ENCODE measurements around the gene CACNA1I. TPM values are rescaled to one million over a fixed set of nuclear protein-coding genes. Genes with fewer than 3 reads are reported as not detected.
"Not testable (repeated sequence)": the region's sequence is repeated elsewhere in the genome, so short reads cannot be mapped to it uniquely, and the experiment has no call there.

CACNA1I gene
- polyA plus RNA-seq, 1 donor, result 0.04 TPM

DNA sequence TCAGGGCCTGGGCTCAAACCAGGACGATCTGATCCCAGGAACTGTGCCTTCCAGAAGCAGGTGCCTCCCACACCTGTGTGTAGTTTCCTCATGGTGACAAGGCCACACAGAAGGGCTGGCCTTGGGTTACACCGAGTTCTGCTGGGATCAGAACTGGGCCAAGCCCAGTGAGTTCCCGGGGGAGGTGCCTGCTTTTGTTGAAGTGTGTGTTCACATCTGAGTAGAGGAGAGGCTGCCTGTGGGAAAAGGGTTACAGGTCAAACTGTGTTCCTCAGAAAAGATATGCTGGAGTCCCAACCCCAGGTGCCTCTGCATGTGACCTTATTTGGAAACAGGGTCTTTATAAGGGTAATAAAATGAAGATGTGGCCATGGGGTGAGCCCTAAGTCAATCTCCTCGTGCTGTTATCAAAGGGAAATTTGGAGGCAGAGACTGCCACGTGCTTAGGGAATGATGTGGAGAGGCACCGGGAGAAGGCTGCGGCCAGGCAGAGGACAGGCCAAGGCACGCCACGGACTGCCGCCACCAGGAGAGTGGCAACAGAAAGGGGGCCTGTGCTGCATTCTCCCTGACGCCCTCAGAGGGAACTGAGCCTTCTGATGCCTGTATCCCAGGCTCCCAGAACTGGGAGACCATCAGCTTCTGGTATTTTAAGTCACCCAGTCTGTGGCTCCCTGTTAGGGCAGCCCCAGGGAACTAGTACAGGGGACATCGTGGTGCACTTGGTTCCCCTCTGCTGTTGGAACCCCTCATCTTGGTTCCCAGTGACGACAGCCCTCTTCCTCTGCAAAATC, 158.8 kb downstream of the CACNA1I start:
- WGBS (ENCODE audit: insufficient coverage, low lambda C conversion rate), result no CpG with 5 or more reads among the region's 13 CpGs
- Histone ChIP-seq H3K9me3 (ENCODE audit: control insufficient read depth, low read depth, low read length) (no peaks in the 10 kb centered on the region), H3K36me3 (ENCODE audit: control insufficient read depth, insufficient read depth, low read length) (no peaks in the 10 kb centered on the region), H3K27ac (ENCODE audit: low read length) (no peak overlapping the region), H3K4me3 (ENCODE audit: low read length) (no peak overlapping the region), H3K27me3 (ENCODE audit: control insufficient read depth, insufficient read depth, low read length) (peaks cover 2% of the 10 kb centered on the region), H3K4me1 (ENCODE audit: control insufficient read depth, insufficient read depth, low read length) (peaks cover 6% of the 10 kb centered on the region)
- no peak for DNase-seq

- H3K27me3 ChIP-seq (ENCODE audit: control insufficient read depth, insufficient read depth, low read length), result peaks cover 2% of the 10 kb centered on the region
- WGBS (ENCODE audit: insufficient coverage, low lambda C conversion rate), result no CpG with 5 or more reads among the region's 5 CpGs
- no peaks in the 10 kb centered on the region for H3K36me3 ChIP-seq (ENCODE audit: control insufficient read depth, insufficient read depth, low read length)
- H3K9me3 ChIP-seq (ENCODE audit: control insufficient read depth, low read depth, low read length), result no peaks in the 10 kb centered on the region
- H3K4me3 ChIP-seq (ENCODE audit: low read length), result no peak overlapping the region
- no peaks in the 10 kb centered on the region for H3K4me1 ChIP-seq (ENCODE audit: control insufficient read depth, insufficient read depth, low read length)
- no peak overlapping the region for H3K27ac ChIP-seq (ENCODE audit: low read length)
- no peak for DNase-seq
Observed at GRCh38 chr22:39731481-39731880, 160.9 kb downstream of the CACNA1I start.

GRCh38 chr22:39731881-39732555, 161.5 kb downstream of the CACNA1I start:
- no peaks in the 10 kb centered on the region for H3K9me3 ChIP-seq (ENCODE audit: control insufficient read depth, low read depth, low read length)
- H3K27ac ChIP-seq (ENCODE audit: low read length), result no peak overlapping the region
- no peak overlapping the region for H3K4me3 ChIP-seq (ENCODE audit: low read length)
- no peaks in the 10 kb centered on the region for H3K4me1 ChIP-seq (ENCODE audit: control insufficient read depth, insufficient read depth, low read length)
- no peak for DNase-seq
- no CpG with 5 or more reads among the region's 12 CpGs for WGBS (ENCODE audit: insufficient coverage, low lambda C conversion rate)
- H3K36me3 ChIP-seq (ENCODE audit: control insufficient read depth, insufficient read depth, low read length), result no peaks in the 10 kb centered on the region
- H3K27me3 ChIP-seq (ENCODE audit: control insufficient read depth, insufficient read depth, low read length), result peaks cover 2% of the 10 kb centered on the region

DNA sequence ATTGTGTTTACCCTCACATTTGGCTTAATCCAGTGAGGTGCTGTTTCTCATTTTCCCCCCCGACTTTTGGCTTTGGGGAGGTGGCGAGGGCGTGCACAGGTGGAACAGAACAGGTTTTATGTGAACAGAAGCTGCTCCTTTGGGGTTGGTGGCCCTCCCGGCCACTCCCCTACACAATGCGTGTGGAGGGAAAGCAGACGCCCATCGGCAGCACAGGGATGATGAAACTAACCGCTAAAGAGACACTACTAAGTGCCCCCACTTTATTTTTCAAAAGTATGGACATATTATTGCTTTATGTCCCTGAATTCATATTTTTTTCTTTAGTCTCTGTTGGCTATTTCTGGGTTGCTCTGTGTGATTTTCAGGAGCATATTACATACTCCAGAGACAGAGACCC, 162.1 kb downstream of the CACNA1I start:
- H3K27ac ChIP-seq (ENCODE audit: low read length), result no peak overlapping the region
- no peak for DNase-seq
- H3K4me1 ChIP-seq (ENCODE audit: control insufficient read depth, insufficient read depth, low read length), result no peaks in the 10 kb centered on the region
- WGBS (ENCODE audit: insufficient coverage, low lambda C conversion rate), result no CpG with 5 or more reads among the region's 8 CpGs
- no peaks in the 10 kb centered on the region for H3K36me3 ChIP-seq (ENCODE audit: control insufficient read depth, insufficient read depth, low read length)
- peaks cover 2% of the 10 kb centered on the region for H3K27me3 ChIP-seq (ENCODE audit: control insufficient read depth, insufficient read depth, low read length)
- H3K4me3 ChIP-seq (ENCODE audit: low read length), result no peak overlapping the region
- H3K9me3 ChIP-seq (ENCODE audit: control insufficient read depth, low read depth, low read length), result no peaks in the 10 kb centered on the region

DNA sequence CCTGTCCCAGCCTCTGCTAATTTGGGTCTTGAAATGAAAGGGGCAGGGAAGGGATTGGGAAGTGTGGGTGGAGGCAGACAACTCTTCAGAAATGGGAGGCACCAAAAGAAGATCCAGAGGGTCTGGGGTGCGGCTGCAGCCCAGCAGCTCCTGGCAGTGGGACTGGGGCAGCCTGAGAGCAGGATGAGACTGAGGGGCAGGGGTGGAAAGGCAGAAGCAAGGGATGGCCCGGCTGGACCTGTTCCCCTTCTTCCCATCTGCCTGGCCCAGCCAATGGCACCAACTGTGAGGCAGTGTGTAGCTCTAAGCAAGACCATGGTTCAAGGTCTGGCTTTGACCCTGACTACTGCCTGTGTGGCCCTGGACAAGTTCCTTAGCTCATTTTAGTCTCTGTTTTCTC, 162.6 kb downstream of the CACNA1I start:
- Histone ChIP-seq H3K27me3 (ENCODE audit: control insufficient read depth, insufficient read depth, low read length) (peaks cover 1% of the 10 kb centered on the region), H3K4me1 (ENCODE audit: control insufficient read depth, insufficient read depth, low read length) (no peaks in the 10 kb centered on the region), H3K27ac (ENCODE audit: low read length) (no peak overlapping the region), H3K36me3 (ENCODE audit: control insufficient read depth, insufficient read depth, low read length) (no peaks in the 10 kb centered on the region), H3K4me3 (ENCODE audit: low read length) (no peak overlapping the region), H3K9me3 (ENCODE audit: control insufficient read depth, low read depth, low read length) (no peaks in the 10 kb centered on the region)
- DNase-seq, result no peak
- WGBS (ENCODE audit: insufficient coverage, low lambda C conversion rate), result no CpG with 5 or more reads among the region's 2 CpGs

GRCh38 chr22:39734046-39734445, 163.5 kb downstream of the CACNA1I start:
- no CpG with 5 or more reads among the region's 1 CpG for WGBS (ENCODE audit: insufficient coverage, low lambda C conversion rate)
- not testable (repeated sequence) for H3K4me3 ChIP-seq (ENCODE audit: low read length); H3K27ac ChIP-seq (ENCODE audit: low read length); H3K36me3 ChIP-seq (ENCODE audit: control insufficient read depth, insufficient read depth, low read length); H3K27me3 ChIP-seq (ENCODE audit: control insufficient read depth, insufficient read depth, low read length); DNase-seq; H3K9me3 ChIP-seq (ENCODE audit: control insufficient read depth, low read depth, low read length); H3K4me1 ChIP-seq (ENCODE audit: control insufficient read depth, insufficient read depth, low read length)

DNA sequence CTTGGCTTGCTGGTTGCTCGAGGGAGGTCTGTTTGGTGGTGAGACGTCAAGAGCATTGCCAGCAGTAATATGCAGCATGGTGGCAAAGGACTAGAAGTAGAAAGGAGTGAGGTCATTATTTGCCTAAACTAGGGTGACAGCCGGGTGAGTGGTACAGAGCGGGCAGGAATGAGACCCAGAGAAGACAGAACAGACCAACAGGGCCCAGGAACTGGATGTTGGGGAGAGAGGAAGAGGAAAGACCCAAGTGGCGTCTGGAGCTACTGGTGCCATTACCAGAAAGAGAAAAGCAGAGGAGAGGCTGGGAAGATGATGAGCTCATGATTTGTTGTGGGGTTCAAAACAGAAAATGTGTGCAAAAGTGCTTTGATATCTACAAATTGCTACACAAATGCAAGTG, 164.3 kb downstream of the CACNA1I start:
- no peaks in the 10 kb centered on the region for H3K36me3 ChIP-seq (ENCODE audit: control insufficient read depth, insufficient read depth, low read length)
- DNase-seq, result no peak
- WGBS (ENCODE audit: insufficient coverage, low lambda C conversion rate), result 100% methylated on average over 1 of the region's 5 CpGs
- H3K4me1 ChIP-seq (ENCODE audit: control insufficient read depth, insufficient read depth, low read length), result no peaks in the 10 kb centered on the region
- H3K4me3 ChIP-seq (ENCODE audit: low read length), result no peak overlapping the region
- H3K27me3 ChIP-seq (ENCODE audit: control insufficient read depth, insufficient read depth, low read length), result no peaks in the 10 kb centered on the region
- H3K9me3 ChIP-seq (ENCODE audit: control insufficient read depth, low read depth, low read length), result no peaks in the 10 kb centered on the region
- H3K27ac ChIP-seq (ENCODE audit: low read length), result no peak overlapping the region

GRCh38 chr22:39735776-39736175, 165.2 kb downstream of the CACNA1I start:
- no peaks in the 10 kb centered on the region for H3K36me3 ChIP-seq (ENCODE audit: control insufficient read depth, insufficient read depth, low read length)
- no peaks in the 10 kb centered on the region for H3K9me3 ChIP-seq (ENCODE audit: control insufficient read depth, low read depth, low read length)
- no peaks in the 10 kb centered on the region for H3K27me3 ChIP-seq (ENCODE audit: control insufficient read depth, insufficient read depth, low read length)
- no peak overlapping the region for H3K4me3 ChIP-seq (ENCODE audit: low read length)
- H3K4me1 ChIP-seq (ENCODE audit: control insufficient read depth, insufficient read depth, low read length), result no peaks in the 10 kb centered on the region
- WGBS (ENCODE audit: insufficient coverage, low lambda C conversion rate), result 70% methylated on average over 2 of the region's 10 CpGs
- no peak for DNase-seq
- H3K27ac ChIP-seq (ENCODE audit: low read length), result no peak overlapping the region

DNA sequence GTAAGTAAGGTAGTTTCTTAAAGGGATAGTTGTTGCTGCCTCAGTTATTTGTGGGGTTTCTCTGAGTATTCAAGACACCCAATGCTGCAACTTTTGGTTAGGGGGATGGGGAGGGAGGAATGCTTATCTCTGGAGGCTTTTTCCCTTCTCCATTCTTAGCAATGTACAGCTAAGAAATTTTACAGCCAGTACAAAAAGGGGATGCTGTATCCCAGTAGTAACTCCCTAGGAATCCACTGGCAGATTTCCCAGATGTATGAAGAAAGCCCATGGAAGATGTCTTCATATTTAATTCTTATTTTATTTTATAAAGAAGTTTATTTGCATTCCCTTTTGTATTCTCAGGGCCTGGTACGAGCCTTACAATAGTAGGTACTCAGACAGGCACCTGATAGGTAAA, 168.2 kb downstream of the CACNA1I start:
- Histone ChIP-seq H3K36me3 (ENCODE audit: control insufficient read depth, insufficient read depth, low read length) (no peaks in the 10 kb centered on the region), H3K27ac (ENCODE audit: low read length) (no peak overlapping the region), H3K27me3 (ENCODE audit: control insufficient read depth, insufficient read depth, low read length) (no peaks in the 10 kb centered on the region), H3K4me3 (ENCODE audit: low read length) (no peak overlapping the region), H3K4me1 (ENCODE audit: control insufficient read depth, insufficient read depth, low read length) (no peaks in the 10 kb centered on the region), H3K9me3 (ENCODE audit: control insufficient read depth, low read depth, low read length) (no peaks in the 10 kb centered on the region)
- WGBS (ENCODE audit: insufficient coverage, low lambda C conversion rate), result 60% methylated on average over 1 of the region's 1 CpG
- DNase-seq, result no peak
